Measurements from ENCODE around the gene TAF13.
A peak's percentile ranks its signal among the peaks of the same experiment; 100 is the strongest.

TAF13 gene

GRCh38 chr1:109075531-109076490 lies at the start of gene TAF13:
Gene TAF13 (minus strand): TSS chr1:109076003. CDS start chr1:109075947, 56 bp downstream.
- DNase-seq (ENCODE audit: low spot score), result peak; percentile 94

DNA sequence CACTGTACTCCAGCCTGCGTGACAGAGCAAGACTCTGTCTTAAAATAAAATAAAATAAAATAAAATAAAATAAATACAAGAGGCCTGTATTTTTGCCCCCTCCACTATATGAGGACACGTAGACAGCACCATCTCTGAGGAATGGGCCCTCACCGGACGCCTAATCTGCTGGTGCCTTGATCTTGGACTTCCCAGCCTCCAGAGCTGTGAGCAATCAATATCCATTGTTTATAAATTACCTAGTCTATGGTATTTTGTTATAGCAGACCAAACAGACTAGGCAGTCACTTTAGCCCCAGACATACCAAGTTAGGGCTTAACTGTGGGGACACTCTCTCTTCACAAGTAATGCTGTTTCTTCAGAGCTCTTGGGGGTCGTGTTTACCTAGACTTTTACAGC lies 44.6 kb upstream of the TAF13 start:
- DNase-seq (ENCODE audit: low spot score), result no peak

GRCh38 chr1:109118089-109118488 lies 42.3 kb upstream of the TAF13 start:
- DNase-seq (ENCODE audit: low spot score), result no peak

- DNase-seq (ENCODE audit: low spot score), result no peak
Measured at GRCh38 chr1:109116286-109116685, 40.5 kb upstream of the TAF13 start.

DNA sequence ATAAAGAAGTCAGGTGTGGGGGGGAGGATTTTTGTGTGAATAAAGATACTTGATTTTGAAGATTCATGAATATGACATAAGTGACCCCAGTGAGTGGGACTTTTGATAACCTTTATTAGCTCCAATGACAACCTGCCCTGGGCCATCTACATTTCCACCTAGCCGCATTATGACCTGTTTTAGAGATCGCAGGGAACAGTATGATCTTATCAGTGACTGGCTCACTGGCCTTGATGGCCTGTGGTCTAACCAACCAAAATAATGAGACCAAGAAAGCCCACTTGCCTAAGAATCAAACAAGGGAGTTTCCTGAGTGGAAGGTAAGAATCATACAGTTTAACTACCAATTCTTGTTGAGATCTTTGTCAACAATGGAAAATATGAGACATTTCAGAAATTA lies 39.9 kb upstream of the TAF13 start:
- no peak for DNase-seq (ENCODE audit: low spot score)

DNA sequence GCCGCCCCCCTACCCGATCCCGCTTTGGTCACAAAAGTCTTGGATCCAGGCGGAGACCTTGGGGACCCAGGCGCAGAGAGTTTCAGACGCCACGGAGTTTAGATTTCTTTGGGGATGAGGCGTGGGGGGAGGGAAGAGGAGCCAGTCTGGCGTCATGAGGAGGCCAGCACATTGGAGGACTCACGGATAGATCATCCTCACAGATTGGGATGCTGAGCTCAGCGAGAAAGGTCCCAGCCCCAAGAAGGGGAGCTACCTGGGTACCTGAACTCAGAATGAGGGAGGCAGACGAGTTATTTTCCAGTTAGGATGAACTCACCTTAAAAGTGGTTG lies 38.5 kb upstream of the TAF13 start:
- DNase-seq (ENCODE audit: low spot score), result no peak

DNA sequence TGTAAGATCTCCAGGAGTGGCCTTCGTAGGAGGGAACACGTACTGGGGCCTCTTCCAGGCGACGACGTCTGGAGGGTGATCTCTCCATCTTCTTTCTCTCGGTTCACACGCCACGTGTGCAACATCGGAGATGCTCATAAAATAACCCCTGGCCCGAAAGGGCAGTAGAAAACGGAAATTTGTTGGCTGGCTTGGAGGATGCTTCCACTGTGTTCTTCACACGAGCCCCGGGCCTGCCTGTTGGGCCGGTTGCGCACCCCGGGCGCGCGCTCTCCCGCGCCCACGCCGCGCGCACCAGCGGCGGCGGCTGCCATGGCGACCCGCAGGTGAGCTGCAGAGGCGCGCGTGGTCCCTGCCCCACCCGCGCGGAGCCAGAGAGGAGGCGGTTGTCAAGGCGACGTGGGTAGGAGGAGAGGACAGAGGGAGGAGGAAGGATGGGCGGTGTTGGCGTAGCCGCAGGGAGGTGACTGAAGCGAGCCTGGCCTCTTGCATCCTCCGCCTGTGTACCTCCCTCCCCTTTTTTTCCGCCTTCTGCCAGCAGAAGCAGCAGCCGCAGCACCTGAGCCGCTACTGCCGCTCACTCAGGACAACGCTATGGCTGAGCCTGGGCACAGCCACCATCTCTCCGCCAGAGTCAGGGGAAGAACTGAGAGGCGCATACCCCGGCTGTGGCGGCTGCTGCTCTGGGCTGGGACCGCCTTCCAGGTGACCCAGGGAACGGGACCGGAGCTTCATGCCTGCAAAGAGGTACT lies 38.0 kb upstream of the TAF13 start, which contains the start of gene ELAPOR1:
Gene ELAPOR1 (plus strand): TSS at position 526 of the 752 bp plus-strand sequence. CDS start 69 bp downstream, at position 595.
- peak; percentile 40 for DNase-seq (ENCODE audit: low spot score)

- peak; percentile 92 for DNase-seq (ENCODE audit: low spot score)
Measured at GRCh38 chr1:109112652-109113285, 37.0 kb upstream of the TAF13 start.

- peak; percentile 80 for DNase-seq (ENCODE audit: low spot score)
Measured at GRCh38 chr1:109112056-109112651, 36.4 kb upstream of the TAF13 start.

GRCh38 chr1:109111386-109112055 lies 35.7 kb upstream of the TAF13 start:
- no peak for DNase-seq (ENCODE audit: low spot score)

DNA sequence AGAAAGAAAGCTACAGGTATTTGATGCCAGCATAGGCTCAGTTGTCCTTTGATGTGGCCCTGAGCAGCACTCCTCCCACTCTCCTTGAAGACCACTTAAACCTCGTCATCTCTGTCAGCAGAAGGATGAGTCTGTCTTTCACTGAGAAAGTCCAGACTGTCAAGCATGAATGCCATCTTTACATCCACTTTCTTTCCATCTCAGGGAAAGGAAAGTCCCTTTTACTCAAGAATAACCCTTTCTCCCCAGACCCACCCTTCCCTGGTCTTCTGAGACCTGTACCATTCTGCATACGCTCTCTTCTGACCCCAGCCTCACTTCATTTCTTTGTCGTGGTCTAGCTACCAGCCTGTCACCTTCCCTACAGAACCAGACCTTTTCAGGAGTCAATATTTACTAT lies 34.1 kb upstream of the TAF13 start:
- DNase-seq (ENCODE audit: low spot score), result no peak

DNA sequence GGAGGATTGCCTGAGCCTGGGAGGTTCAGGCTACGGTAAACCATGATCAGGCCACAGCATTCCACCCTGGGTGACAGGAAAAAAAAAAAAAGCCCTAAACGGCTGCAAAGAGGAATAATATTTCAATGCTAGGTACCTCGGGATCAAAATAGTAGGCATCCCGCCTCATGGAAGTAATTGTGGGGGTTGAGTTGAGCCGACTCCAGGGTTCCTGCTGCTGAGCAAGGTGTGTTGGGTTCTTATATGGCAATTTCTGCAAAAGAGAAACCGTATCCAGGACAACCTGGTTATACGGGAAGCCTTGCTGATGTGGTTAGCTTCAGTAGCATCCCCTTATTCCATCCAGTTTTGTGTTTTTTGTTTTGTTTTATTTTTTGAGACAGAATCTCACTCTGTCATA lies 32.0 kb upstream of the TAF13 start:
- DNase-seq (ENCODE audit: low spot score), result no peak

DNA sequence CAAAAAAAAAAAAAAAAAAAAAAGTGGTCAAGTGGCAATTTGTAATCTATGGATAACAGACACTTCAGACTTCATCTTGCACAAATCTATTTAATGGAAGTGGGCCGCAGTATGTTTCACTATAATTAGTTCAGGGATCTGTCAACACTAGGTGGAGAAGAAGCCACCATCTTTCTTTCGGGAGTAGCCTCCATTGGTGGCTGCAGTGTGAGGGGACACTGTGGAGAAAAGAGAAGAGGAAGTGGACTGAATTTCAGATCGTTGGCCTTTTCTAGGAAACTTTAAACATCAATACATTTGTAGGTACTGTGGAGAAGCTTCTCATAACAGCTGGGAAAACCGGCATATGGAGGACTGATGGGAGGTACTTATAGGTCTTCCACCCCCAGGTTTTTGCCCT lies 30.1 kb upstream of the TAF13 start:
- DNase-seq (ENCODE audit: low spot score), result no peak

GRCh38 chr1:109104364-109105151 lies 28.8 kb upstream of the TAF13 start:
- DNase-seq (ENCODE audit: low spot score), result no peak

GRCh38 chr1:109099938-109100773 lies 24.4 kb upstream of the TAF13 start:
- DNase-seq (ENCODE audit: low spot score), result peak; percentile 97

- no peak for DNase-seq (ENCODE audit: low spot score)
Measured at GRCh38 chr1:109096120-109096519, 20.3 kb upstream of the TAF13 start.

DNA sequence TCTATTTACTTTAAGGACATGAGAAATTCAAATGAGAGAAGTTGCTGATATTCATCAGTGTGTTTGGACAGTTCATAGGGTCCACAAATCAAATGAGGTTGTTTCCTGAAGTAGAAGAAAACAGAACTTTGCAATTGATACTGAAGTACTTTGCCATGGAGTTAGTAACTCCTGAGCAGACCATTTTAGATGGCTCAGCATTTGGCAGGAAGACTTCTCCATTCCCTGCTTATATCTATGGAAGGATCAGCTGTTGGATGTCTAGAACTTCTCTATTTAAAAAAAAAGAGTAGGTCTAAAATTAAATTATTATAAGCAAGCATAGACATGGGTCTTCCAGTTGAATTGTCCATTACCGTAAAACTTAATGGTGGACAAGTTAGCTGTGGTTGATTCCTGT lies 19.8 kb upstream of the TAF13 start:
- DNase-seq (ENCODE audit: low spot score), result no peak

- DNase-seq (ENCODE audit: low spot score), result no peak
Measured at GRCh38 chr1:109094871-109095270, 19.1 kb upstream of the TAF13 start.

GRCh38 chr1:109094377-109094803 lies 18.6 kb upstream of the TAF13 start:
- DNase-seq (ENCODE audit: low spot score), result no peak

- DNase-seq (ENCODE audit: low spot score), result peak; percentile 42
Measured at GRCh38 chr1:109091839-109092193, 16.0 kb upstream of the TAF13 start.
